ENCODE measurements around the gene CD59.

The CD59 gene, protein sequence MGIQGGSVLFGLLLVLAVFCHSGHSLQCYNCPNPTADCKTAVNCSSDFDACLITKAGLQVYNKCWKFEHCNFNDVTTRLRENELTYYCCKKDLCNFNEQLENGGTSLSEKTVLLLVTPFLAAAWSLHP

DNA sequence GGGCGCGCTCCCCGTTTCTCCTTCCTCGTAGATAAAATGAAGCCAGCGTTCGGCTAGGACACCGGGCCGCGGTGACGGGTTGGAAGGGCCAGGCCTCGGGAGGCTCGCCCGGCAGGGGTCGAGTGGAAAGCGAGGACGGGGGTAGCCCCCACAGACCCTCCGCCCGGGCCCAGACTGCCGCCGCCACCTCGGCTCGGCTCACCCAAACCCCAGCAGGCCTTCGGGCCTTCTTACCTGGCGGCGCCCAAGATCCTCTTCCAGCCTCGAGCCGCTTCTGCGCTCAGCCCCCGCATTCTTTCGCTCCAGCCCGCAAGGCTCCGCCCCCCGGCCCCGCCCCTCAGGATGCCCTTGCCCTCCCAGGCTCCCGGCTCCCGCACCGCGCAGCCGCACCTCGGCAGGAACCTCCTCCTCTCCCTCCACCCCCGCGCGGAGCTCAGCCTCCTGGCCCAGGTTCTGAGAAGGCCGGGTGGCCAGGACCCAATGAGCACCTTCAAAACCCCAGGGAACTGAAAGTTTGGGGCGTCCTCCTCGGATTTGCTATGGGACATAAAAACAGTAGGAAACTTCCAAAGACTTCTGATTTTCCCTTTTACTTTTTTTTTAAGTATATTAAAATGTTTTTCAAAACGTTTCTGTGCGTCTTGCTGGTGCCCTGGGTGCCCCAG lies at the start of gene CD59:
TSS of gene CD59 (minus strand) at position 276 of the 665 bp plus-strand sequence. CDS start 13,978 bp downstream, outside the sequence.
- DNase-seq (ENCODE audit: low spot score): peak; percentile 96

DNA sequence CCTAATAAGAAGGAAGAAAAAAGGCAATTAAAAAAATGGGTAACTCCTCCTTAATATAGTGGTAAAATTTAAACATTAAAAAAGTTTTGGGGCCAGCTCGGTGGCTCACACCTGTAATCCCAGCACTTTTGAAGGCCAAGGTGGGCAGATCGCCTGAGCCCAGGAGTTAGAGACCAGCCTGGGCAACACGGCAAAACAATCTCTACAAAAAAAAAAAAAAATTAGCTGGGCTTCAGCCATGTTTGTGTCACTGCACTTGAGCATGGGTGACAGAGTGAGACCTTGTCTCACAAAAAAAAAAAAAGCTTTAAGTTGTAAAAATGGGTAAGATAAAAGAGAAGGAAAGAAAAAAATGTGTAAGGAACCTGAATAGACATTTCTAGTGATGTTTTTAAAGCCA lies 49.4 kb upstream of the CD59 start:
- DNase-seq (ENCODE audit: low spot score): no peak

DNA sequence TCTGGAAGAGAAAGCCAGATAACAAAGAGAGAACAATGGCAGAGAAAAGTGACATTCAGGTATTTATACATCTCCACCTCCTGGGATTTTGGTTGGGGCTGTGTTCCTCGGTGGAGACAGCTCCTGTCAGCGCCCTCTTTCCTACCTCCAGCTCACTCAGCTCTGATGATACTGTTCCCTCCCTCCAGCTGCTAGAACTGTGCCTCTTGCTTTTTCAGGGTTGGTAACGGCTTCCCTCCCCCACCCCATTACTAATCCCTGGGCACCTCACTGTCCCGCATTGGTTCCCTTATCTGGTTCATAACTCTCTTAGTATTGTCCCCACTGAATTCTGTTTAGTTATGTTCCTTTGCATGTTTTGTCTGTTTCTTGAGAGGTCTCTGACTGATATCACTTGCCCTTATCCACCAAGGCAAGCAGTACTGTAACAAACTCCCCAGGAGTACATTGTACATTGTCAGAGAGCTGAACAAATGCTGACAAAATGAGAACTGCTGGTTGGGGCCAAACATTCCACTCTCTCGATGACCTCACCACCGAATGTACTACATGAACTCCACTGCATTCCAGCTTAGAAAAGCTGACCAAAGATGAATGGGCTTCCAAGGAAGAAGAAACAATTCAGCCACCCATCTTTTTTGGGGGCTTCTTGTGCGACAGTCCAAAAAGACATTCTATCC lies 43.8 kb upstream of the CD59 start:
- peak; percentile 76 for DNase-seq (ENCODE audit: low spot score)

DNA sequence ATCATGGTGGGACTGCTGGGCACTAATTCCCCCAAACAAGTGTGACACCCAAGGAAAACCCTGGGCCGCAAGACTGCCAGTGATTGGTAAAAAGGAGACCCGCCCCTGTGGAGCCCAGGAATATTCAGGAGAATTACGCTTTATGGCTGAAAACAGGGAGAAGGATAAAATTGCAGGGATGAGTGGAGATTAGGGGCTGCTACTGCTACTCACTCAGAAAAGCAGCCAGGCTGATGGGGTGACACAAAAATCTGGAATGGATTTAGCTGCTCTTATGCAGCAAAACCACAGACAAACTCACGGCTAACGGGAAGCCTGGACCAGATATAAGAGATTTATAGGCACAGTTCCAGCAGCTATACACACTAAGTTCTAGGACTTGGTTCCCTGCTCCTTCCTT lies 42.5 kb upstream of the CD59 start:
- DNase-seq (ENCODE audit: low spot score): peak; percentile 55

DNA sequence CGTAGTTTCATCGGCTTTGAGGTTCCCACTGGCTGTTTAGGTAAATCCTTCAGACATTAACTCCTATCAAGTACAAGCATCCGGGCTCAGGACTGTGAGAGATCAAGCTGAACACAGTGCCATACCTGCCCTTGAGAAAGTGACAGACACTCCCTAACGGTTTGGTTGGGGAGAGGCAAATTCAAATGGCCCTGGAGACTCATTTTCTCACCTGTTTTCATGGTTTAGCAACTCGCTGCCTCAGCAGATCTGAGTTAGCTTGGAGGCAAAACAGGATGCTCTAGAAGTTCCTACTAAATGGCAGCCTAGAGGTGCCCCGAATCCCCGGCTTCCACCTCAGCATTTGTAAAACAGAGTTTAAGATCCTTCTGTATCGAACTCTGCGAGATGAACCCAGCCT lies 41.7 kb upstream of the CD59 start:
- no peak for DNase-seq (ENCODE audit: low spot score)

DNA sequence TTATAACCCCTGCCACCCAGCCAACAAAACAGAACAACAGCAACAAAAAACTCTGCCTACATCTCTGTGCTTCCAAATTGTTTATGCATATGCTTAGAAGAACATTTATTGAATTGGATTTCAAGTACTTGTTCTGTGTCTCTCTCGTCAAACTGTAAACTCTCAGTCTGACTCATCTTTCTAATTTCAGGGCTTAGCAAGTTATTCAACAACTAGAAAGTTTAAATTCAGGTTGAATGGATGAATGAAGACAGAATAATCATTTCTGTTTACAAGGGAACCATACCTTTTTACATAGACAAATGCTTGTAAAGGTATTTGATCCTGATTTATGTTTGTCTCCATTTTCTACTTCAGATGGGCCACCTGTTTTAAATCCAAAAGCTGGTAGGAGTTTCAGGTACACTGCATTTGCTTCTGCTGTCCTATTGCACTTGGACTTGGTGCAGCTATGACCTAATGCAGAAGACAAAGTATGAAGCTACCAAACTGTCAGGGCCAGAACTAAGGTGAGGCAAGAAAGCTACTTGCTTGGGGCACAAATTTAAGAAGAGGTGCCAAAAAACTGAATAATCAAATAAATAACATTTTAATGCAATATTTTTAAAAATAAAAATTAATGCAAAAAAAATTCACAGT lies 39.7 kb upstream of the CD59 start:
- no peak for DNase-seq (ENCODE audit: low spot score)

DNA sequence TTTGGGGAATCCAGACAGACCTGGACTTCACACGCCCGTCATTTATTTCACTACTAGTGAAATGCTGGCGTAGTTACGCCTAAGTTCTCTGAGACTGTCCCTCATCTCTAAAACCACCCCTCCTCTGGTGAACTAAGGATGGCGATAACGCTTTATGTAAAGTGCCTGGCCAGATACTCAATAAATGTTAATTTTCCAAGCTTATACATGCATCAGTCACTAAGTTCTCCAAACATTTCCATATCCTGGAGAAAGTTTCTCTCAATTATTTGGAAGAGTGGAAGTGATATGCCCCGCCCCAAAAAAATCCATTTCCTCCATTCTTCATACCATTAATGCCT lies 39.2 kb upstream of the CD59 start:
- no peak for DNase-seq (ENCODE audit: low spot score)

DNA sequence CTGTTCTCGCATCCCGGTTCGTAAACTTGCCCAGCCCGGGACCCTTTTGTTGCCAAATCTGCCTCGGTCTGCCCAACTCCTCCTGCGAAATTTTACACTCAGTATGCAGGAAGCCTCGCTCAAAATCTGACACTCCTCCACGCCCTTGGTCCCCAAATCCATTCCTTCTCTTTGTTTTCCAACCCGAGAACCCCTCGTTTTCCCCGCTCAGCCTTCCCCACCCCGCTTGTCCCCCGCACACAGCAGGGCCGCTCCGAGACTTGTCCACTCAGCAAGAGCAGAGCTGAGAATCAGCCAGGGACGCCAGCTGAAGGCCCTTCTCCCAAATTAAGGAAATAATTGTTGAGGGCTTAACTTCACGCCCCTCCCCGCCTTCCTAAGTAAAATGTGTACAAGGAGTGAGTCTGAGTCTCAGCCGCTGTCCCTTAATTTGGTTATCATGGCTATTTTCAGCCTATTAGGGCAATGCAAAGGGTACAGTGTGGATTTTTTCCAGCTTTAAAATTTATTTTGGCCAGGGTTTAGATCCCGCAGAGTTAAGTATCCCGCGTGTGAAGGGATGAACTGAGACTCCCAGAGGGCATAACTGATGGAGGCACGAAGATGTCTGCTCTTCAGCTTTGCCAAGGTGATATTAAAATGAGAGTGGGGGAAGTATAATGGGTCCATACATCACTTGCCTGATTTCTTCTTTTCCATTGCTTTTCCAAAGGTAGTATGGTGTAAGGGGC lies 38.7 kb upstream of the CD59 start:
- no peak for DNase-seq (ENCODE audit: low spot score)

DNA sequence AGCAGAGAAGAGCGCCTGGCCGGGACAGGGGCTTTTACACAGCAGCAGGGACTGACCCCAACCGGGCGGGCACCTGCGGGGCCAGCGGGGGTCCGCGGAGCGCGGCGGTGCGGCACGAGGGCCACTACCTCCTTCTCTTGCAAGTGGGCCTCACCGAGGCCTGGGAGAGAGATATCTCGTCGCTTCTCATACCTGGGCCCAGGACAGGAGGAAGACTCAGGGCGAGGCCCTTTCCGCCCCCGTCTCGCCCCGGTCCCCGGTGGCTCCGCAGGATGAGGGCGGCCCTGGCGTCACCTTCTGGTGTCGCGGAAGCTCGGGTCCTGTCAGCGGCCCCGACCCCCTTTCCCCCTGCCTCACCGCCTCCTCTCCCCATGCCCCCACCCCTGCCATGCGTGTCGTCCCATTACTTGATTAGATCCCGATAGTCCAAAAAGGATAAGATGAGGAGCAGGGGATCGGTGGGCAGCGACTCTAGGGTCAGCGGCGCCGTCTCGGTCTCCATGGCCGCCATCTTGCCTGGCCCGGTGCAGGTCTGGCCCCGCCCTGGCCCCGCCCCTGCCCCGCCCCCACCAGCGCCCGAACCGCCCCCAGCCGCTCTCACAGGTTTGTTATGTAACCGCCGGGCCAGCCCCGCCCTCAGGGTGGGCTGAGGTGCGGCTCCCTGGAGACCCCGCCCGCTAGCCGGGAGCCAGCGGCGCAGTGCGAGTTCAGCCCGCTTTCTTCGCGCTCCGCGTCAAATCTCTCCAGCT lies 37.9 kb upstream of the CD59 start, which contains the start of gene FBXO3:
TSS of gene FBXO3 (minus strand) at position 534 of the 749 bp plus-strand sequence. CDS start at position 511, 23 bp downstream.
- peak; percentile 96 for DNase-seq (ENCODE audit: low spot score)

DNA sequence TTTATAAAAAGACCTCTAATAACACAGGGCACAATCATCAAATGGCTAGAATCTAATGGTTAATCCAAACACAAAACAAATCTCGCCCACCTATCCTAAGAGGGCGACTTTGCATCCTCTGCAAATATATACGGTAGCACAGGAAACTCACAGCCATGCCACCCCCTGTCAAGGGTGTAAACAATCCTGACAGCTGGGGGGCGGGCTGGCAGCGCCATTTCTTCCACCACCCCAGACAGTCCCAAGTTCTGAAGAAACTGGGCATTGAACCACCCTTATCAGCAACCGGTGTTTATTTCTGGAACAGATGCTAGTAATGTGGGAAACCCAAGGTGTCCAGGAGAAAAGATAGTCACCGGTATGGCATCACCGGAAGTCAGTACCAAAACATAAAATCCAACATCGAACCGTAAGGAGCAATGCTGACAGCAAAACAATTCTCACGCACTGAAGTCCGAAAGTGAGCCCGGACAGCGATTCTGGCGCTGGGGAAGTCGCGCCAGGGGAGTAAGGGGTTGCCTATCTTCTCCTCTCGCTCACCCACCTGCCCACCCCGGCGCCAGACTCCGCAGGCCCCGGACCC lies 37.3 kb upstream of the CD59 start:
- peak; percentile 36 for DNase-seq (ENCODE audit: low spot score)

DNA sequence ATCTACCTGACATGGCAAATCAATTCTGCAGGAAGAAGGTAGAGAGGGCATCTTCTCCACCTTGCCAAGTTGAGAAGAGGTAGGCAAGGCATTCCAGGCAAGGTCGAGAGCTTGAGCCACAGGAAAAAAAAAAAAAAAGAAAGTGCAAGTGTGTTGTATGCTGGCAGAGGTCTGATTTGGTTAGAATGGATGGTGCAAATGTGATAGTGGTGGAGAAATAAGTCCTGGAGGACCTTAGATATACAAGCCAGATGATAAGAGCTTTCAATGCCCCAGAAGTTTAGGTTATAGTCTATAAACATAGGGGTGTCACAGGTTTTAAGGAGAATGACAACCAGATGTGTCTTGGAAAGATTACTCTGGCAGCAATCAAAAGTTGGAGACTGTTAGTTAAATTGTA lies 36.6 kb upstream of the CD59 start:
- no peak for DNase-seq (ENCODE audit: low spot score)

DNA sequence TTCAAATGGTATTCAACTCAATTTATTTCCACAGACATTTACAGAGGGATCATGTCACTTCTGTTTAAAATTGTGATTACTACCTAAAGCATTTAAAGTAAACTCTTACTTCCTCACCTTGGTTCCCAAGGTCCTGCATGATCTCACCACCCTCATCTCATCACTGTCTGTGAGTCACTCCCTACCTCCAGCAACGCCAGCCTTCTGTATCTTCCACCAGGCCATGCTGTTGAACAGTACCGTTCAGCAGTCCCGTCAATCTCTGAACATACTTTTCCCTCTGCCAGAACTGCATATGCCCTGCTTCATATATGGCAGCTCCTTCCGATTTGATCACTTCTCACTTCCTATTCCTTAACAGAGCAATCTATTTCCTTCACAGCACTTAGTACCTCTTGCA lies 36.1 kb upstream of the CD59 start:
- DNase-seq (ENCODE audit: low spot score): no peak

DNA sequence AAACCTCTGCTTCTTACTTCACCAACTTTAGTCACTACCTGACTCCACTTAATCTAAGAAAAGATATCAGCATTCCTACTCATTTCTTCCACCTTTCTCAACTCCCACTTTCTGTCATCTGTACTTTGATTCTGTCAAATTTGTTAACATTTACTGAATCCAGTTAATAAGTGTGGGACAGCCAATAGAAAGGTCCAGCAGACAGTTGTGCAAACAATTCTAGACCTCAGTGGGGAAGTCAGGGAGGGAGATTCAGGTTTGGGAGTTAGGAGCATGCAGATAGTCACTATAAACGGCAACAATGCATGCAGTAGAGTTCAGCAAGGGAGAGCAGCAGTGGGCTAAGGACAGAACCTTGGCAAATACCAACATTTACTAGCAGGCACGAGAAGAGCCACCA lies 34.0 kb upstream of the CD59 start:
- DNase-seq (ENCODE audit: low spot score): no peak

DNA sequence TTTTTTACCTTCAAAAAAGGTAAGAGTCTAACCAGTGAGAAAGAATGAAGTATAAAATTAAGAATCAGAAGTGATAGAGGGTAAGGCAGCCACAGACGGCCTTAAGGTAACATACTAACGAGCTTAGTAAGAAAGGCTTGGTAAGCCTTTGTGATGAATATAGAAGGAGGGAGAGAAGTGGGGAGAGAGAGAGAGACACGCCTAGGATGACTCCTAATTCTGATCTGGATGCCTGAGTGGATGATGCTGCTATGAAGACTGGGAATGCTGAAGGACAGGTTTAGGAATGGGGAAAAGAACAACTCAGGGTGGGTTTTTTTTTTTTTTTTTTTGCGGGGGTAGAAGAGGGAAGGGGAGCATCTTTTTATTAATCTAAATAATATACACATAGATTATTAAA lies 33.3 kb upstream of the CD59 start:
- DNase-seq (ENCODE audit: low spot score): no peak

DNA sequence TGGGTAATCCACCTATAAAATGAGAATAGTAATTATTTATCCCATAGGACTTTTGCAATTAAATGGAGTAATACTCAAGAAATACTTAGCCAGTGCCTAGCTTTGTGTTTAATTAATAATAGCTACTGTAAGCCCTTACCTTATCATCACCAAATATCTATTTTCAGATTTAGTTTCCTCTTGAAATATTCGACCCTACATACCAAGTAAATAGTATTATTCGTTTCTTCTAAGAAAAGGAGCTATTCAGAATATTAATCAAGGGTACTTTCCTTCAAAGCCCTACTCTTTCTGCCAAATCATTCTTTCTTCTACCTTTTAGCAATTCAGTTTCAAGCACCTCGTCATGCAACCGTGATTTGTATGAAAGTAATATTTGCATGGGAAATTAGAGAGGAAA lies 31.4 kb upstream of the CD59 start:
- no peak for DNase-seq (ENCODE audit: low spot score)

DNA sequence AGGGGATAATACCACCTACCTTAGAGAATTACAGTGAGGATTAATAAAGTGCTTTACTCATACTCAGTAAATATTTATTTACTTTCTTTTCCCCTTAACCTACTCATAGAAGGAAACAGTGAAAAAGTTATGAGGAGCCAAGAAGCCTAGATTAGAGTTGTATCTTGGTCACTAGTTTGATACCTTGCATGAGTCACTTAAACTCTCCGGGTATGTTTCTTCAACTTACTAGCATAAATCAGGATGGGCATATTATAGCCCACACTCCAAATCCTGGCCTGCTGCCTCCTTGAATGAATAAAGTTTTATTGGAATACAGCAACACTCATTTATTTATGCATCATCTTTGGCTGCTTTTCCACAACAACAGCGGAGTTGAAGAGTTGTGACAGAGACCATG lies 29.9 kb upstream of the CD59 start:
- DNase-seq (ENCODE audit: low spot score): no peak

DNA sequence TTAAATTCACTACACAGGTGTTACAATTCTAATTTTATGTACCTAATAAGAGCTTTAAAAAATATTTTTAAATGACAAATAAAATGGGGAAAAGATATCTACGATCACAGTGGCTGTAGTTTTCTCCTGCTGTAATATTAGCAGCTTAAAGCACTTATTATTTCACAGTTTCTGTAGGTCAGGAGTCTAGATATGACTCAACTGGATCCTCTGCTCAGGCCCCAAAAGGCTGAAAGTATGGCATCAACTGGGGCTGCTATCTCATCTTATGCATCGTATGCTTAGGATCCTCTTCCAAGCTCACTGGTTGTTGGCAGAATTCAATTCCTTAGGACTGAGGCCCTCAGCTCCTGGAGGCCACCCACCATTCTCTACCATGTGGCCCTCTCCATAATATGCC lies 25.2 kb upstream of the CD59 start:
- DNase-seq (ENCODE audit: low spot score): no peak

DNA sequence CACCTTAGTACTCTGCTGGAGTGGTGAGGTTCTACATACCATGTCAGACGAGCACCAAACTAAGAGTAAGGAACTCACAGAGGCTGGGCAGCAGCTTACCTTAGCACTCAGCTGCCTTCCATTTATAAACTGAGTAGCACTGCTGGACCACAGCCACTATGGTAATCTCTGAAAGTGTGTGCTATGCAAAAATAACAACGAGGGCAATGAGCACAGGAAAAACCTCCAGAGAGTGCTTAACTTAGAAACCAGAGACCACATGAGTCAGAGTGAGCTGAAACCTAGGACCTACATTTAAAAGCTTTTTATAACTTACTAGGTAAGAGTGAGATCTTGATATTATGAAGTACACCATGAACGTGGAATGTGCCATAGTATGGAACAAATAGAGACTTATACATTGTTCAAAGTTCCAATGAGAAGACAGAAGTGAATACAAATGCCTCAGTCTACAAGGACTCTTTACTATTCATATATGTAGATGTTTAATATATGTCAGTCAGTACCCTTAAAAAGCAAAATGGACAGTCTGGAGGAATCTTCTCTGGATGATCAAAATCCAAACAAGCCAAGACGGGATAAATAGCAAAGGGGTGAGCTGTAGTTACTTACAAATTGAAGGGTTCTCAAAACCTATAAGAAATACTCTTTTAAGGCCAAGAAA lies 17.2 kb upstream of the CD59 start:
- no peak for DNase-seq (ENCODE audit: low spot score)

DNA sequence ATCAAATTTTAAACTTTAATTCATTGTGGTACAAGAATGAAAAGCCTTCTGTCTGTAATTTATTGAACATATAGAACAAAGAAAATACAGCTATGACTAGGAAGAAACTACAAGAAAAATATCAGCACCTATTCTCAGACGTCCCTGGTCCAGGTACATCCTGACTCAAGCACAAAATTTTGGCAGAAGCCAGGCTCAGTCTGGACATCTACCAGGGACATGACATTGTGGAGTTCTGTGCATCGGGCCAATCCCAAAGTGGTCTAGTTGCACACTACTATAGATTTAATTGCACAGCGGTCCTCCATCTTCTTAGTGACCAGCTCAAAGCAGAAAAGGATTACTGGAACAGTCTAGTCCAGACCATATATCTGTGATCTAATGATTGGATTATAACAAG lies 15.7 kb upstream of the CD59 start:
- DNase-seq (ENCODE audit: low spot score): no peak

DNA sequence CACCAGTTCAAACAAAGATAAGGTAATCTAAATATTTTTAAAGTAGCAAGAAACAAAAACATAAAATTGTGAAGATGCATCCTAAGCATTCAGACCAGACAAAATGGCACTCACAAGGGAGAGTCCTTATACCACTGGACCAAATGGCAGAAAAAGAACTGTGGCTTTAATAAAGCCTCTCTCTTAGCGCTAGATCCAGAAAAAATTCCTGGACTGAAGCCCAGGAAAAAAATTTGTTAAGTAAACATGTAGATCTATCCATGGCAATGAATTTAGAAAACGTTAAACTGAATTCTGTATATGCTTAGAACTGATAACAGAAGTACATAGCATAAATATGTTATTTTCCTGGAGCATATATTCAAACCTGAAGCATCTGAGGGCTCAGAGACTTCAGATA lies 11.8 kb upstream of the CD59 start:
- peak; percentile 25 for DNase-seq (ENCODE audit: low spot score)

DNA sequence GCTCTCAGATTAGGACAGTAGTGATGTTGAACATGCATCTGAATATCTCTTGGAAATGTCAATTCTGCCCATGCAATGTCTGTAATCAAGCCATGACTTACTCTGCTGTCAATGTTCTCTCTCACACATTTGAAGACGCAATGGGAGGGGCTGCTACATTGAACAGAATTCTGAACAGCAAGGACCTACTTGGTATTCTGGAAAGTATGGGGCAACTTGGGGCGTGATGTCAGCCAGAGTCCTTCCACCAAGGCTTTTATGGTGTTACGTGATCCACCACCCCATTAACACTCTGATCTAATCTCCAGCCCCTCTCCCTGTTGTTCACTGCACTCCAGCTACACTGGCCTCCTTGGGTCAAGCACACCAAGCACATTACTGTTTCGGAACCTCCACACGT lies 7.1 kb upstream of the CD59 start:
- DNase-seq (ENCODE audit: low spot score): no peak

Measured in AG08396 (cell line).